D341Med (cell line): ENCODE measurements around the gene TELO2.
A peak's percentile ranks its signal among the peaks of the same experiment; 100 is the strongest.
"Not testable (repeated sequence)": the region's sequence is repeated elsewhere in the genome, so short reads cannot be mapped to it uniquely, and the experiment has no call there.

ENCODE experiments used
- DNase-seq: peaks from one replicate; pipeline ENCODE4 v3.0.0; 2012; ENCODE audit warnings: low spot score

The TELO2 gene

DNA sequence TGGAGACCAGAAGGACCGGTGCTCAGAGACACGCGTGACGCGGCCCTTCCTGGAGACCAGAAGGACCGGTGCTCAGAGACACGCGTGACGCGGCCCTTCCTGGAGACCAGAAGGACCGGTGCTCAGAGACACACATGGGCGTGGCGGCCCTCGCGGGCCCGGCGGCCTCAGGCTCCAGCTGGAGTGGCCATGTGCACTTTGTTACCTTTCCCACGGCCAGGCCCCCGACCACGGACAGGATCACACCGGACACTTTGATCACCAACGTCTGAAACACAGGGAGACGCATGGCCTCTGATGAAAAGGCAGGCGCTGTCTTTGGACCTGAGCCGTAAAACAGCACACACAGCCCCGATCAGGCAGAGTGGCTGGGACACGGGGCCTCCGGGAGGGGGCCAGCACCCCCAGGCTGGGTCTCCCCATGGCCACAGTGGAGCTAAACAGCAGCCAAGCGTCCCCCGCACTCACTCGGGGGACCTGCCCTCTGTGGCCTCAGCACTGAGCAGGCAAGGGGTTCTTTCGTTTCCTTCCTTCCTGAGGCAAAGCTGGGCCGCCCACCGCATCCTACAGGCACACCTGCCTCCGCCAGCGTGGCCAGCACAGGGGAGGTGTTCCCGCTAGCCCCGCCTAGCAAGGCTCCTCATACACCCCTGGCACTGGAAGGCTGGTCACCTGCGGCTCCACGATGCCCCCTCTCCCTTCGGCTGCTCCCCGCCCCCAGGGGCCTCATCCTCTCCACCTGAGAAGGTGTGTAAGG is 35.5 kb upstream of the TELO2 start:
- no peak for DNase-seq

DNA sequence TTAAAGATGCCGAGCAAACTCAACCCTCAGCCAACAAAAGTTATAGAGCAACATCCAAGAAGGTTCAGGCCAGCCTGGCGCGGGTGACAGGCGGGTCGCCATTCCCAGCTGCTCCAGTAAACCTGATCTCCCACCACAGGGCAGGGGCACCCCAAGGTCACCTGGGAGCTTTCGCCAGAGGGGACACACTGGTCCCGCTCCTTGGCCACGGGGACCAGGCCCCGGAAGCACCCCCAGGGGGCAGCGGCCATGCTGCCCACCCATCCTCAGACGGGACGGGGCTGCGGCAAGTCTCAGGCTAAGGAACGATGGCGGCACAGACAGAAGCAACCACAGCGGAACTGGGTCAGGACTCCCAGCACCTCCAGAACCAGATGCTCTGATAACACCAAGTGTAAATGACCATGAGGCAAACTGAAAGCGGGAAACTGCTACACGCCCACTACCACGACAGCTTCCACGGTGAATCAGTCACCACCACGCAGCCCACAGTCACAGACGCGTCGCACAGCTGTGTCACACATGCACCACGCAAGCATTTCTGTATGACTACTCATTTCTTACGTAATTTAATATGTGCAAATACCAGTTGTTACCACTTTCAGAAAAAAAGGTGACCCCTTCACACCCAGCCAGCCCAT is 34.7 kb upstream of the TELO2 start:
- DNase-seq = no peak

DNA sequence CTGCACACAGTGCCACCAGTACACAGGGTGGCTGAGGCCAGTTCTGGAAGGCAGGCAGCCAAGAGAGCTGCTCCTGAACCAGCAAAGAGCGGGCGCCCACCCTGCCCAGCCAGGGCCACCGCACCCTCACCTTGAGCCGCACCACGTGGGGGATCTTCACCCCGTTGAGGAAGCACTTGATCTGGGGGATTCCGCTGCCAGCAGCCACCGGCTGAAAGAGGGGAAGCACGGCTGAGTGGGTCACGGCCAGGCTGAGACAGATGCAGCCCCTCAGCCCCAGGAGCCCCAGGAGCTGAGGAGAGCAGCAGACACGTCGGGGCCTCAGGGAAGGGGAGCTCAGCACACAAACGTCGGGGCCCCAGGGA is 34.2 kb upstream of the TELO2 start:
- DNase-seq = no peak

GRCh38 chr16:1459967-1460366 is 33.2 kb upstream of the TELO2 start:
- no peak for DNase-seq

- DNase-seq = no peak
Measured at GRCh38 chr16:1460602-1461138, 32.5 kb upstream of the TELO2 start.

DNA sequence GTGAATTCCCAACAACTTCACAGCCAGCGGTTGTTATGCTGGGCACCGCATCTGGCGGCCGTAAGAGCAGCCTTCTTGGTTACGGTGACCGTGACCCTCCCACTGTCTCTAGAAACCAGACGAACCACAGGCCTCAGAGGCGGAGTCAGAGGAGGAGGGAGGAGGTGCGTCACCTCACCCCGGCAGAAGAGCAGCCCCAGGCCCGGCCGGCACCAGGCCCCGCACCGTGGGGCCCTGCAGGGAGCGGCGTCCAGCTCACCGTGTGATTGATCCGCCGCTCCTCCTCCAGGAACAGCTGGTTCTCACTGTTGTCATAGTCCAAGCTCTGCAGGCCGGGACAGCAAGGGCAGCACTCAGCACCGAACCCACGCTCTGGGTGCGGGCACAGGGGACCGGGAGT is 32.0 kb upstream of the TELO2 start:
- no peak for DNase-seq

DNA sequence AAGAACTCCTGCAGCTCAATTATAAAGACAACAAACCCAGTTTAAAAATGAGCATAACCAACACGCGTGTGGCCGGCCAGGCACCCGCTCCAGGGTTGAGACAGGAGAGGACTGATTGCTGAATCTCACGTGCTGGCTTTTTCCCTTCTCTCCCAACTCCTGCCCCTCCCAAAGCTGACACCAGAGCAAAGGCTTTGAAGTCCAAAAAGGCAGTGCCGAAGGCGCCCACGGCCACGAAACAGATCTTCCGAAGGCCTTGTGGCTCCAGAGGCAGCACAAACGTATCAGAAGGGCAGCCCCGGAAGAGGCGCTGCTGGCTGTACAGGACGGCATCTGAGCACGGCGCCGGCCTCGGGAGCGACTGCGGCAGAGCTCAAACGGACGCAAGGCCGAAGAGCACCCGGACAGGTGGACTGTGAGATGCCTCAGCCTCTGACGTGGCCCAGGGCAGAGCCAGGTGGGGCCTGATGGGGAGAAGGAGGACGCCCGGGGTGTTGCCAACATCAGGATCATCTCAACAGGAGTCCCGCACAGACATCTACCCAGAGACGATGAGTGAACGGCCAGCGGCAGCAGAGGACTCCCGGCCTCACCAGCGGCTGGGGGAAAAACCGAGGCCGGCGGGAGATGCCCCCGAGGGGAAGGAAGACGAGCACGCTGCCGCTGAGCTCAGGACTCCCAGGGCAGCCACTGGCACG is 28.8 kb upstream of the TELO2 start:
- DNase-seq = no peak

DNA sequence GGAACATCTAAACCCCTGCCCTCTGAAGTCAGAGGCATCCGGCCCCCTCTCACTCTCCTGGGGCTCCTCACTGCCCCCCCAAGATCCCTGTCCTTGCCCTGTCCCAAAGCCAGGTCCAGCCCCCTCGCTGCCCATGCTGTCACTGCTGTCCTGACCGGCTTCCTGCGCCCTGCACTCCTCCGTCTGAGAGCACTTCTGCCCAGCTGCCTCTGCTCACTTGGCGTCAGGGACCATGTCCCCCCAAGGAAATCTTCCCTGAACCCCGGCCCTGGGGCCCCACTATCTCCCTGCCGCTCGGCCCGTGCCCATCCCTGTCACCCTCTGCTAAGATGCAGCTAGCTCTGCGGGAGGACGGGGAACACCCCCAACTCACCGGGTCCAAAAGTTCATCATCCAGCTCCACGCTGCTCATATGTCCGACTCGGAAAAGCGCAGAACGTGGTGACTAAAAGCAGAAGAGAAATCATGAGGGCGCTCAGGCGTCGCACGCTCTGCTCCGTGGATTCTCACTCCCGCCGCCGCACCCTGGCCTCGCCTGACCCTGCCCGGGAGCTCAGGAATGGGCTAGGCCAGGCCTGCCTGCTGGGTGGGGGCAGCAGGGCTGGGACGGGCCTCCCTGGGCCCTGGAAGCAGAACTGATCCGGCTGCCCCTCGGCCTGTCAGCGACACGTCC is 28.1 kb upstream of the TELO2 start:
- DNase-seq = no peak

GRCh38 chr16:1465567-1465915 is 27.6 kb upstream of the TELO2 start:
- DNase-seq = no peak

GRCh38 chr16:1466054-1466453 is 27.1 kb upstream of the TELO2 start:
- DNase-seq = no peak

GRCh38 chr16:1466968-1467521 is 26.1 kb upstream of the TELO2 start:
- no peak for DNase-seq

DNA sequence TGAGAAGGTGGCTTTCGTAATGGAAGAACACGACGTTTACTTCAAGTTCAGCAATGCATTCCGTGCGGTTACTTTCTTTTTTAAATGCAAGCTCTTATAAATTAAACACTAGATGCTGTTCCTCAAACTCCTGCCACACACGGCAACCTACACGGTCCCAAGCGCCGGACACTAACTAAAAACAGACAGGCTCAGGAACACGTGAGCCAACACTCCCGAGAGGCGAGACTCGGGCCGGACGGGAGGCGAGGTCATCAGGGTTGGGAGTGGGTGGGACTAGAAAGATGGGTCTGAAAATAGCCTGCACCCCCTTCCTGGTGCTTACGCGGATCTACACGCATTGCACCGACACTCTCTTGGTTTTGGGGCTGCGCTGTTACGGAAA is 24.7 kb upstream of the TELO2 start:
- no peak for DNase-seq

DNA sequence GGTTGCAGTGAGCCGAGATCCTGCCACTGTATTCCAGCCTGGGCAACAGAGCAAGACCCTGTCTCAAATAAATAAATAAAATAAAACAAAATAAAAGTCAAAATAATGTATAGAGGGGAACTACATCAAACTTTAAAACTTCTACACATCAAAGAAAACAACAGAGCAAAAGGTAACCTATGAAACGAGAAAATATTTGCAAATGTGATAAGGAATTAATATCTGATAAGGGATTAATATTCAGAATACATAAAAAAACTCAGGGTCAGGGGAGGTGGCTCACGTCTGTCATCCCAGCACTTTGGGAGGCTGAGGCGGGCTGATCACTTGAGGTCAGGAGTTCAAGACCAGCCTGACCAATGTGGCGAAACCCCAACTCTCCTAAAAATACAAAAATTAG is 24.0 kb upstream of the TELO2 start:
- DNase-seq = not testable (repeated sequence)

DNA sequence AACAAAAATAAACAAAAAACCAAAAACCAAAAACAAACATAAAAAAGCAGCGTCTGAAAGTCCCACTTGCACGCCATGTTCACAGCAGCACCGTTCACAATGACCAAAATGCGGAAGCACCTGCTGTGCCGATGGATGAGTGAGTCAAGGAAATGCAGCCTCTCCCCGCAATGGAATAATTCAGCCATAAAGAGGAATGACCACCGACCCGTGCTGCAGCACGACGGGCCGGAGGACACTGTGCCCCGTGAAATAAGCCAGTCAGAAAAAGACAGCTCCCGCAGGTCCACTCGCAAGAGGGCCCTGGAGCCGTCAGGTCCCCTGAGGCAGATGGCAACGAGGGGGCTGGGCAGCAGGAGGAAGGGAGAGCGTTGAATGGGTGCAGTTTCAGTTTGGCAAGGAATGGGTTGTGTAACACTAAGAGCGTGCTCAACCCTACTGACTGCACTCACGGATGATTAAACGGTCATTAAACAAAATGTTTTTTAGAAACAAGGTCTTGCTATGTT is 23.4 kb upstream of the TELO2 start:
- no peak for DNase-seq

DNA sequence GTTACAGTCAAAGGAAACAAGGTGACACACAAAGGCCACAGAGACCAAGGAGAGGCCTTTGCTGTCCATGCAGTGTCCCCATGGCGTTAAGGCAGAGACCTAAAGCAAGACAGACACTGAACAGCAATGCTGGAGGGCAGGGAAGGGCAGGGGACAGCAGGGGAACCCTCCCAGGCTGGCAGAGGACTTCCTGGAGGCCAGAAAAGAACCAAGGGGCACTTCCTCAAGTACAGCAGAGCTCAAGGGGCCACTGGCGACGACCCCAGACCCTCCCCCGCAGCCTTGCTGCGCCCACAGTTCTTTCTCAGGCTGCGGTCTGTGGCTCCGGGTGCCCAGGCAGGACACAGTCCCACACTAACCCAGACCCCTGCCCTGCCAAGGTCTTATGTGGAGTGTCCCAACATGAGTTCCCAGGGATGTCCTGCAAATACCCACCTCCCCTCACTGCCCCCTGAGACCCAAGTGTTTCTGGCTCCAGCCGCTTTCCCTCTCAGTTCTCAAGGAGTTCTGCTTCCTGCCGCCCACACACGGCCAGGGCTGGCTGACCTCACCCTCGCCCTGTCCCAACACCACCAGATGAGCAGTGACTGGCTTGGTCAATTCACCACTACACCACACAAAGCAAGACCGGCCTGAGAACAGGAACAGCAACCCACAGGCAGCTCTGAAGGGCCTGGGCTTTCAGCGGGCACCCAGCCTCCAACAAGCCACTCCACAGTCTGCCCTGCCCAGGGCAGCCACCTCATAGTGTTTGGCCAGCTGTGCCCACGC is 22.5 kb upstream of the TELO2 start:
- DNase-seq = no peak

DNA sequence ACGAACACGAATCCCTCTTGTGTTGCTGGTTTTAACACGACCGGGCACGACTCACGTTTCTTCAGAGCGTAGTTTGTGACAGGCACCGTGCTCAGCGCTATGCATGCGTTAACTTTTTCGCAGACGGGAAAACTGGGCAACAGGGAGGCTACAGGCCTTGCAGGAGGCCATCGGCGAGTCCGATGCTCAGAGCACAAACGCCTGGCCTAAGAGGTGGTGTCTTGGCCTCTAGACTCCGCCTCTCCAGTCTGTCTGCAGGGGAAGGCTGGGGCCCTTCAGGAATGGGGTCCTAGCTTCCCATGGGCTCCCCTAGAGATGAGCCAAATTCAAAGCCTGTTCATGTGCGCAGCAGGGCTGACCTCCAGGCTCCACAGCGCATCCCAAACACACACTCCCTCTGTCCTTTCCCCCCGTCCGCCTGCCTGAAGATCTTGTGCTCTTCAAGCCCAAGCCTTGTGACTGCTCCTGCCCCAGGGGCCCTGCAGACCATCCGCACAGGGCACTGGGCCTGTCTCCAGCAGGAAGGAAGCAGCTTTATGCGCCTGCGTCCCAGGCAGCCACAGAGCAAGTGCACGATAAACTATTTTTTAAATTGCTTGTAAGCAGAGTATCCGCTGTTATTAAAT is 21.5 kb upstream of the TELO2 start:
- DNase-seq = no peak

GRCh38 chr16:1472974-1473373 is 20.2 kb upstream of the TELO2 start:
- no peak for DNase-seq

GRCh38 chr16:1474082-1474795 is 18.9 kb upstream of the TELO2 start:
- no peak for DNase-seq

GRCh38 chr16:1474796-1475551 is 18.2 kb upstream of the TELO2 start, which contains the start of gene CLCN7:
CLCN7 (minus strand) TSS chr16:1475028; CDS start chr16:1474974, 54 bp downstream.
- peak; percentile 98 for DNase-seq
